ENCODE results near the gene POU6F2.

POU6F2 gene

GRCh38 chr7:39338716-39339115 is 361.0 kb downstream of the POU6F2 start:
- ChIA-PET CTCF (no interaction called here), POLR2A (no interaction called here)
- Histone ChIP-seq H3K4me3 (ENCODE audit: low read depth, low read length) (no peak overlapping the region), H3K27ac (ENCODE audit: extremely low read depth, low read depth, low read length) (no peak overlapping the region), H3K4me1 (ENCODE audit: control insufficient read depth, insufficient read depth, low read length) (no peaks in the 10 kb centered on the region), H3K36me3 (ENCODE audit: control insufficient read depth in 2 of 2, insufficient read depth in 1 of 2, low read length in 2 of 2) (no peaks in the 10 kb centered on the region), H3K9me3 (ENCODE audit: control insufficient read depth, insufficient read depth, low read depth, low read length) (no peaks in the 10 kb centered on the region)
- peak; percentile 80 for TF ChIP-seq REST (tag by site-specific recombination; IDR thresholded peaks at IDR 0.05)
- TF ChIP-seq ZNF274 (IDR thresholded peaks at IDR 0.05; ENCODE audit: low read length) = no peak
- no peak for TF ChIP-seq ZNF274 (tag by site-specific recombination; IDR thresholded peaks at IDR 0.05; ENCODE audit: borderline replicate concordance)

- Histone ChIP-seq H3K36me3 (ENCODE audit: control insufficient read depth in 2 of 2, insufficient read depth in 1 of 2, low read length in 2 of 2) (no peaks in the 10 kb centered on the region), H3K9me3 (ENCODE audit: control insufficient read depth, insufficient read depth, low read depth, low read length) (no peaks in the 10 kb centered on the region), H3K4me3 (ENCODE audit: low read depth, low read length) (no peak overlapping the region), H3K27ac (ENCODE audit: extremely low read depth, low read depth, low read length) (no peak overlapping the region), H3K4me1 (ENCODE audit: control insufficient read depth, insufficient read depth, low read length) (no peaks in the 10 kb centered on the region)
- TF ChIP-seq ZNF274 (IDR thresholded peaks at IDR 0.05; ENCODE audit: low read length) (no peak), ZNF274 (tag by site-specific recombination; IDR thresholded peaks at IDR 0.05; ENCODE audit: borderline replicate concordance) (no peak), ZSCAN4 (tag by site-specific recombination; IDR thresholded peaks at IDR 0.05) (no peak), ZNF837 (tag by site-specific recombination; IDR thresholded peaks at IDR 0.05) (no peak), ZNF654 (tag by site-specific recombination; IDR thresholded peaks at IDR 0.05; ENCODE audit: low read depth) (no peak), ZNF148 (tag by site-specific recombination; IDR thresholded peaks at IDR 0.05; ENCODE audit: borderline replicate concordance) (no peak), ZBTB20 (tag by site-specific recombination; IDR thresholded peaks at IDR 0.05) (no peak), ZNF658 (tag by site-specific recombination; IDR thresholded peaks at IDR 0.05) (no peak), ZBTB6 (tag by site-specific recombination; IDR thresholded peaks at IDR 0.05) (no peak), ZNF248 (tag by site-specific recombination; IDR thresholded peaks at IDR 0.05) (no peak)
- ChIA-PET CTCF (interaction anchor here (0.6 to 0.7 kb wide), 2 partner anchors 18 to 1846 kb away, joined by 3 read pairs; no protein-coding TSS in a partner anchor), POLR2A (no interaction called here)
These were observed 361.9 kb downstream of the POU6F2 start for GRCh38 chr7:39339591-39339990.

GRCh38 chr7:39341083-39341482 is 363.4 kb downstream of the POU6F2 start:
- Histone ChIP-seq H3K4me1 (ENCODE audit: control insufficient read depth, insufficient read depth, low read length) (no peaks in the 10 kb centered on the region), H3K4me3 (ENCODE audit: low read depth, low read length) (no peak overlapping the region), H3K27ac (ENCODE audit: extremely low read depth, low read depth, low read length) (no peak overlapping the region), H3K36me3 (ENCODE audit: control insufficient read depth in 2 of 2, insufficient read depth in 1 of 2, low read length in 2 of 2) (no peaks in the 10 kb centered on the region), H3K9me3 (ENCODE audit: control insufficient read depth, insufficient read depth, low read depth, low read length) (no peaks in the 10 kb centered on the region)
- ChIA-PET POLR2A (no interaction called here), CTCF (no interaction called here)
- TF ChIP-seq ZNF211 (tag by site-specific recombination; IDR thresholded peaks at IDR 0.05; ENCODE audit: low read depth) = no peak
- TF ChIP-seq ZFHX2 (tag by site-specific recombination; conservative IDR thresholded peaks at IDR 0.05) = no peak
- no peak for TF ChIP-seq REPIN1 (tag by site-specific recombination; IDR thresholded peaks at IDR 0.05; ENCODE audit: low read depth)
- peak; percentile 13; the same call in 1 of the 2 replicates for TF ChIP-seq BCL6B (tag by site-specific recombination; IDR thresholded peaks at IDR 0.05)

All from HEK293 (cell line).